ENCODE measurements around the gene PRDM16.

PRDM16 gene

GRCh38 chr1:3409366-3410141, 340.6 kb downstream of the PRDM16 start:
- Histone ChIP-seq H3K9me3 (ENCODE audit: insufficient read depth, low read length) (no peaks in the 10 kb centered on the region), H3K36me3 (ENCODE audit: insufficient read depth, insufficient read length, low read length) (no peaks in the 10 kb centered on the region), H3K9ac (ENCODE audit: insufficient read length, low read depth) (no peak overlapping the region), H3K27me3 (ENCODE audit: insufficient read depth, insufficient read length) (no peaks in the 10 kb centered on the region), H3K4me1 (ENCODE audit: insufficient read depth, insufficient read length) (peaks cover 3% of the 10 kb centered on the region), H3K4me3 (ENCODE audit: insufficient read length, low read depth) (no peak overlapping the region)
- no peak for TF ChIP-seq ZNF274 (IDR thresholded peaks at IDR 0.05; ENCODE audit: low read depth, low read length)
- no peak for TF ChIP-seq SUZ12 (IDR thresholded peaks at IDR 0.05; ENCODE audit: extremely low read depth, insufficient read depth, insufficient read length)
- no peak for TF ChIP-seq YY1 (IDR thresholded peaks at IDR 0.05; ENCODE audit: insufficient read depth, insufficient read length)
- DNase-seq (ENCODE audit: low read depth, low spot score): no peak

GRCh38 chr1:3410142-3410925, 341.3 kb downstream of the PRDM16 start:
- DNase-seq (ENCODE audit: low read depth, low spot score): no peak

GRCh38 chr1:3411806-3412205, 342.8 kb downstream of the PRDM16 start:
- no peaks in the 10 kb centered on the region for H3K36me3 ChIP-seq (ENCODE audit: insufficient read depth, insufficient read length, low read length)
- no peak for DNase-seq (ENCODE audit: low read depth, low spot score)
- no peaks in the 10 kb centered on the region for H3K4me1 ChIP-seq (ENCODE audit: insufficient read depth, insufficient read length)
- H3K4me3 ChIP-seq (ENCODE audit: insufficient read length, low read depth): no peak overlapping the region
- H3K27me3 ChIP-seq (ENCODE audit: insufficient read depth, insufficient read length): no peaks in the 10 kb centered on the region
- no peak for TF ChIP-seq SUZ12 (IDR thresholded peaks at IDR 0.05; ENCODE audit: extremely low read depth, insufficient read depth, insufficient read length)
- TF ChIP-seq YY1 (IDR thresholded peaks at IDR 0.05; ENCODE audit: insufficient read depth, insufficient read length): no peak
- no peak for TF ChIP-seq ZNF274 (IDR thresholded peaks at IDR 0.05; ENCODE audit: low read depth, low read length)
- peaks cover 5% of the 10 kb centered on the region; the same call in 1 of the 2 replicates for H3K9me3 ChIP-seq (ENCODE audit: insufficient read depth, low read length)
- no peak overlapping the region for H3K9ac ChIP-seq (ENCODE audit: insufficient read length, low read depth)

More at GRCh38 chr1:3410142-3410925, 341.3 kb downstream of the PRDM16 start:
- Histone ChIP-seq H3K27me3 (ENCODE audit: insufficient read depth, insufficient read length) (no peaks in the 10 kb centered on the region), H3K9ac (ENCODE audit: insufficient read length, low read depth) (no peak overlapping the region), H3K4me1 (ENCODE audit: insufficient read depth, insufficient read length) (peaks cover 2% of the 10 kb centered on the region), H3K9me3 (ENCODE audit: insufficient read depth, low read length) (no peaks in the 10 kb centered on the region), H3K36me3 (ENCODE audit: insufficient read depth, insufficient read length, low read length) (no peaks in the 10 kb centered on the region), H3K4me3 (ENCODE audit: insufficient read length, low read depth) (no peak overlapping the region)
- TF ChIP-seq ZNF274 (IDR thresholded peaks at IDR 0.05; ENCODE audit: low read depth, low read length): no peak
- TF ChIP-seq YY1 (IDR thresholded peaks at IDR 0.05; ENCODE audit: insufficient read depth, insufficient read length): no peak
- TF ChIP-seq SUZ12 (IDR thresholded peaks at IDR 0.05; ENCODE audit: extremely low read depth, insufficient read depth, insufficient read length): no peak

- Histone ChIP-seq H3K4me3 (ENCODE audit: insufficient read length, low read depth) (no peak overlapping the region), H3K27me3 (ENCODE audit: insufficient read depth, insufficient read length) (no peaks in the 10 kb centered on the region), H3K9me3 (ENCODE audit: insufficient read depth, low read length) (peaks cover 11% of the 10 kb centered on the region; the same call in 1 of the 2 replicates), H3K4me1 (ENCODE audit: insufficient read depth, insufficient read length) (no peaks in the 10 kb centered on the region), H3K36me3 (ENCODE audit: insufficient read depth, insufficient read length, low read length) (no peaks in the 10 kb centered on the region), H3K9ac (ENCODE audit: insufficient read length, low read depth) (no peak overlapping the region)
- no peak for DNase-seq (ENCODE audit: low read depth, low spot score)
- TF ChIP-seq ZNF274 (IDR thresholded peaks at IDR 0.05; ENCODE audit: low read depth, low read length): no peak
These were observed 343.4 kb downstream of the PRDM16 start for GRCh38 chr1:3412376-3412775.

DNA sequence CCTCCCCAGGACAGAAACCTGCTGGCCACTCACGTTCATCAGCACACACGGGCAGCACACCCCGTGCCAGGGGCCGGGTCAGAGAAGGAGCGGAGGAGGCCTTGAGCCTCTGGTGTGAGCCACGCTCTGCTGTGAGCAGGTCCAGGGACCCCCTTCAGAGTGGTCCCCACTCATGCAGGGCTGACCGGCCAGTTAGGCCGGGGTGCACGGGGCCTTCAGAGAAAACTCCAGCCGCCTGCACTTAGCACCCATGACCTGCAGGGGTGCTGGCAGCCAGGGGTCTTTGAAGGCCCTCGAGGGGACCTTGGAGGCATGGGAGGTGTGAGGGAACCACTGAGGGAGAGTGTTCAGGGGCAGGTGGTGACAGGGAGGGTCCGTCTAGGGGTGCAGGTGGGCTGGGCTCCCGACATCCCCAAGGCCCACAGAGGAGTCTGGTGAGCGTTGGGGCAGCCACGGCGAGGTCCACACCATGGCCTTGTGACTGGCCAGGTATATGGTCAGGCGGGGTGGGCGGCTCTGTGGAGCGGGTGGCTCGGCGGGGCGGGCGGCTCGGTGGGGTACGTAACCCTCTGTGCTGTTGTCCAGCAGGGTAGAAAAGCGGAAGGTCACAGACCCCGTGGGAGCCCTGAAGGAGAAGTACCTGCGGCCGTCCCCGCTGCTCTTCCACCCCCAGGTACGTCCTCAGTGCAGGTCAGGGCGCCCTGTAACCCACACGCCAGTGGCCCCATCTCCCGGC, 345.1 kb downstream of the PRDM16 start:
- Histone ChIP-seq H3K9ac (ENCODE audit: insufficient read length, low read depth) (no peak overlapping the region), H3K27me3 (ENCODE audit: insufficient read depth, insufficient read length) (no peaks in the 10 kb centered on the region), H3K4me3 (ENCODE audit: insufficient read length, low read depth) (no peak overlapping the region), H3K36me3 (ENCODE audit: insufficient read depth, insufficient read length, low read length) (no peaks in the 10 kb centered on the region), H3K9me3 (ENCODE audit: insufficient read depth, low read length) (peaks cover 17% of the 10 kb centered on the region; the same call in 1 of the 2 replicates), H3K4me1 (ENCODE audit: insufficient read depth, insufficient read length) (no peaks in the 10 kb centered on the region)
- TF ChIP-seq ZNF274 (IDR thresholded peaks at IDR 0.05; ENCODE audit: low read depth, low read length) (no peak), YY1 (IDR thresholded peaks at IDR 0.05; ENCODE audit: insufficient read depth, insufficient read length) (no peak), SUZ12 (IDR thresholded peaks at IDR 0.05; ENCODE audit: extremely low read depth, insufficient read depth, insufficient read length) (no peak)
- no peak for DNase-seq (ENCODE audit: low read depth, low spot score)

DNA sequence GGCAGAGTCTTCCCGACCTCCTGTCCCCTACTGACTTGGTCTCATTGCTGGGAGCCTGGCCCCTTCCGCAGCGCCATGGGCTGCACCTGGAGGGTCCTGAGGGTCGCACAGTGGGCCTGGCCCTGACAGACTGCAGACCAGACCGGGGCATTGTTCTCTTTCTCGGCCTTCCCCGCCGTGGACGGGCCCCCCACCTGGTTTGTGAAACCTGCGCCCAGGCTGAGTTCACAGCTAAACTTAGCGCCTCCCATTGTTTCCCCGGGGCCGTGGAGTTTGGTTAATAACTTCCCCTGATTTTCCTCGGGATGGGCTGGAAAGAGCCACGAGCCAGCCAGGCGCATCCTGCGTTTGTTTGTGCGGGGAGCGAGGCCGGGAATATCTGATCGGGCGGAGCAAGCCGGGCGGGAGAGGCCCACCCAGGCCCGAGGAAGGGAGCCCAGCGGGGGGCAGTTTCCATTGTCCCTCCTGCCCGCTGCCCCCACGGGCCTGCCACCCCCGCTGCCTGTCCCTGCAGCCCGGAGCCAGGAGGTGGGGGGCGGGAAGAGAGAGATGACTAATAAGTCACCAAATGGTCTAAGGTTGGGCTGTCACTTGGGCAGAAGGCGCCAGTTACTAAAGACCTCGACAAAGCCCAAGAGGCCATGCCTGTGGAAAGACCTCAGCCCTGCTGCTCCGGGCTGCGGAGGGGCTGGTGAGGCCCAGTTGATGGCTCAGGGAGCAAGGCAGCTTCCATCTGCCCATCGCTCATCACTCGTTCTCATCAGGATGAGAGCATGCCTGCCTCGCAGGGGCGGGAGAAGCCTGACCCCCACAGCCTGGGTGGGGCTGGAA, 346.5 kb downstream of the PRDM16 start:
- H3K4me3 ChIP-seq (ENCODE audit: insufficient read length, low read depth): no peak overlapping the region
- DNase-seq (ENCODE audit: low read depth, low spot score): no peak
- H3K9ac ChIP-seq (ENCODE audit: insufficient read length, low read depth): no peak overlapping the region
- no peaks in the 10 kb centered on the region for H3K4me1 ChIP-seq (ENCODE audit: insufficient read depth, insufficient read length)
- H3K36me3 ChIP-seq (ENCODE audit: insufficient read depth, insufficient read length, low read length): no peaks in the 10 kb centered on the region
- no peaks in the 10 kb centered on the region for H3K27me3 ChIP-seq (ENCODE audit: insufficient read depth, insufficient read length)
- peaks cover 17% of the 10 kb centered on the region; the same call in 1 of the 2 replicates for H3K9me3 ChIP-seq (ENCODE audit: insufficient read depth, low read length)
- no peak for TF ChIP-seq ZNF274 (IDR thresholded peaks at IDR 0.05; ENCODE audit: low read depth, low read length)
- no peak for TF ChIP-seq YY1 (IDR thresholded peaks at IDR 0.05; ENCODE audit: insufficient read depth, insufficient read length)
- TF ChIP-seq SUZ12 (IDR thresholded peaks at IDR 0.05; ENCODE audit: extremely low read depth, insufficient read depth, insufficient read length): no peak
